Measurements from ENCODE around the gene SETBP1.

The SETBP1 gene

GRCh38 chr18:44680273-44681075, at the start of gene SETBP1:
SETBP1 (plus strand) TSS chr18:44680888; CDS start chr18:44701347, 20,459 bp downstream.
- TF ChIP-seq CTCF (IDR thresholded peaks at IDR 0.05; ENCODE audit: extremely low read depth, missing control alignments): no peak
- DNase-seq (ENCODE audit: low spot score): peak; percentile 78

- DNase-seq (ENCODE audit: low spot score): no peak
- no peak for TF ChIP-seq CTCF (IDR thresholded peaks at IDR 0.05; ENCODE audit: extremely low read depth, missing control alignments)
Observed at GRCh38 chr18:44632469-44633145, 48.1 kb upstream of the SETBP1 start.

- DNase-seq (ENCODE audit: low spot score): no peak
- TF ChIP-seq CTCF (IDR thresholded peaks at IDR 0.05; ENCODE audit: extremely low read depth, missing control alignments): no peak
Observed at GRCh38 chr18:44635546-44635945, 45.1 kb upstream of the SETBP1 start.

GRCh38 chr18:44636241-44636640, 44.4 kb upstream of the SETBP1 start:
- peak; percentile 18 for DNase-seq (ENCODE audit: low spot score)
- no peak for TF ChIP-seq CTCF (IDR thresholded peaks at IDR 0.05; ENCODE audit: extremely low read depth, missing control alignments)

GRCh38 chr18:44637210-44638033, 43.3 kb upstream of the SETBP1 start:
- peak; percentile 4 for DNase-seq (ENCODE audit: low spot score)
- TF ChIP-seq CTCF (IDR thresholded peaks at IDR 0.05; ENCODE audit: extremely low read depth, missing control alignments): no peak

GRCh38 chr18:44638034-44638540, 42.6 kb upstream of the SETBP1 start:
- no peak for TF ChIP-seq CTCF (IDR thresholded peaks at IDR 0.05; ENCODE audit: extremely low read depth, missing control alignments)

More at GRCh38 chr18:44638034-44638540, 42.6 kb upstream of the SETBP1 start:
- no peak for DNase-seq (ENCODE audit: low spot score)

Data from GM20000 (cell line).